ENCODE measurements around the gene WIPI1.
"Not testable (repeated sequence)": the region's sequence is repeated elsewhere in the genome, so short reads cannot be mapped to it uniquely, and the experiment has no call there.

Gene WIPI1

GRCh38 chr17:68403837-68404236, 53.5 kb downstream of the WIPI1 start:
- H2AFZ ChIP-seq (ENCODE audit: low read length); H3K79me1 ChIP-seq (ENCODE audit: low read depth, low read length); H3K4me2 ChIP-seq (ENCODE audit: insufficient read depth, low read length, poor library complexity, severe bottlenecking); H4K91ac ChIP-seq (ENCODE audit: low read depth, low read length, poor library complexity); H3K23ac ChIP-seq (ENCODE audit: low read depth, low read length, poor library complexity); DNase-seq (ENCODE audit: low spot score); H2AK5ac ChIP-seq (ENCODE audit: low read depth, low read length); H2BK15ac ChIP-seq (ENCODE audit: low read length); H2BK12ac ChIP-seq (ENCODE audit: low read length); H3K18ac ChIP-seq (ENCODE audit: low read length); H2BK120ac ChIP-seq (ENCODE audit: low read depth, low read length); H3K4me3 ChIP-seq (ENCODE audit: low read length in 2 of 2); H3K27ac ChIP-seq (replicated peaks; ENCODE audit: low read length); H4K8ac ChIP-seq (ENCODE audit: low read depth, low read length); H3K14ac ChIP-seq (ENCODE audit: low read length); H3K4me1 ChIP-seq (ENCODE audit: control insufficient read depth in 2 of 2, insufficient read depth in 1 of 2, low read depth in 1 of 2, low read length in 2 of 2); H2BK5ac ChIP-seq (ENCODE audit: low read length); H3K27me3 ChIP-seq (ENCODE audit: control insufficient read depth in 3 of 3, insufficient read depth in 3 of 3, low read depth in 1 of 3, low read length in 3 of 3); H3K4ac ChIP-seq (ENCODE audit: low read length); H3K9ac ChIP-seq (ENCODE audit: low read depth, low read length, poor library complexity); H3K9me3 ChIP-seq (replicated peaks in 1 of 2; ENCODE audit: control insufficient read depth in 2 of 2, insufficient read depth in 1 of 2, low read depth in 1 of 2, low read length in 2 of 2); H3K36me3 ChIP-seq (replicated peaks in 1 of 2; ENCODE audit: control insufficient read depth in 2 of 2, insufficient read depth in 2 of 2, low read length in 2 of 2): not testable (repeated sequence)
- WGBS, 2 donors (ENCODE audit: extremely low coverage in 2 of 2, insufficient read length in 2 of 2, insufficient replicate concordance in 1 of 2): no CpG with 5 or more reads among the region's 5 CpGs

GRCh38 chr17:68403122-68403521, 54.2 kb downstream of the WIPI1 start:
- H3K9ac ChIP-seq (ENCODE audit: low read depth, low read length, poor library complexity): no peak overlapping the region
- H4K91ac ChIP-seq (ENCODE audit: low read depth, low read length, poor library complexity): no peak overlapping the region
- H2BK120ac ChIP-seq (ENCODE audit: low read depth, low read length): no peak overlapping the region
- H2BK15ac ChIP-seq (ENCODE audit: low read length): no peak overlapping the region
- no peak overlapping the region for H2AFZ ChIP-seq (ENCODE audit: low read length)
- H3K23ac ChIP-seq (ENCODE audit: low read depth, low read length, poor library complexity): no peak overlapping the region
- H3K4me3 ChIP-seq (ENCODE audit: low read length in 2 of 2): no peak overlapping the region
- DNase-seq (ENCODE audit: low spot score): no peak
- H2BK5ac ChIP-seq (ENCODE audit: low read length): no peak overlapping the region
- H3K18ac ChIP-seq (ENCODE audit: low read length): no peak overlapping the region
- WGBS, 2 donors (ENCODE audit: extremely low coverage in 2 of 2, insufficient read length in 2 of 2, insufficient replicate concordance in 1 of 2): no CpG with 5 or more reads among the region's 1 CpG
- H3K36me3 ChIP-seq (replicated peaks in 1 of 2; ENCODE audit: control insufficient read depth in 2 of 2, insufficient read depth in 2 of 2, low read length in 2 of 2): no peaks in the 10 kb centered on the region
- no peak overlapping the region for H3K27ac ChIP-seq (replicated peaks; ENCODE audit: low read length)
- H3K4me2 ChIP-seq (ENCODE audit: insufficient read depth, low read length, poor library complexity, severe bottlenecking): no peak overlapping the region
- no peak overlapping the region for H4K8ac ChIP-seq (ENCODE audit: low read depth, low read length)
- H3K27me3 ChIP-seq (ENCODE audit: control insufficient read depth in 3 of 3, insufficient read depth in 3 of 3, low read depth in 1 of 3, low read length in 3 of 3): no peaks in the 10 kb centered on the region
- H3K14ac ChIP-seq (ENCODE audit: low read length): no peak overlapping the region
- no peak overlapping the region for H2BK12ac ChIP-seq (ENCODE audit: low read length)
- no peak overlapping the region for H2AK5ac ChIP-seq (ENCODE audit: low read depth, low read length)
- H3K79me1 ChIP-seq (ENCODE audit: low read depth, low read length): no peaks in the 10 kb centered on the region
- H3K4ac ChIP-seq (ENCODE audit: low read length): no peak overlapping the region
- peaks cover 3 to 5% of the 10 kb centered on the region in 2 donors for H3K4me1 ChIP-seq (ENCODE audit: control insufficient read depth in 2 of 2, insufficient read depth in 1 of 2, low read depth in 1 of 2, low read length in 2 of 2)
- peaks cover 0 to 6% of the 10 kb centered on the region in 2 donors for H3K9me3 ChIP-seq (replicated peaks in 1 of 2; ENCODE audit: control insufficient read depth in 2 of 2, insufficient read depth in 1 of 2, low read depth in 1 of 2, low read length in 2 of 2)

GRCh38 chr17:68401288-68401687, 56.0 kb downstream of the WIPI1 start:
- Histone ChIP-seq H3K4me2 (ENCODE audit: insufficient read depth, low read length, poor library complexity, severe bottlenecking) (no peak overlapping the region), H3K36me3 (replicated peaks in 1 of 2; ENCODE audit: control insufficient read depth in 2 of 2, insufficient read depth in 2 of 2, low read length in 2 of 2) (peaks cover 0 to 7% of the 10 kb centered on the region in 2 donors), H2BK120ac (ENCODE audit: low read depth, low read length) (no peak overlapping the region), H2BK5ac (ENCODE audit: low read length) (no peak overlapping the region), H3K18ac (ENCODE audit: low read length) (no peak overlapping the region), H3K9ac (ENCODE audit: low read depth, low read length, poor library complexity) (no peak overlapping the region), H3K9me3 (replicated peaks in 1 of 2; ENCODE audit: control insufficient read depth in 2 of 2, insufficient read depth in 1 of 2, low read depth in 1 of 2, low read length in 2 of 2) (peaks cover 0 to 6% of the 10 kb centered on the region in 2 donors), H3K14ac (ENCODE audit: low read length) (no peak overlapping the region), H3K4me3 (ENCODE audit: low read length in 2 of 2) (no peak overlapping the region), H4K8ac (ENCODE audit: low read depth, low read length) (no peak overlapping the region), H3K27me3 (ENCODE audit: control insufficient read depth in 3 of 3, insufficient read depth in 3 of 3, low read depth in 1 of 3, low read length in 3 of 3) (no peaks in the 10 kb centered on the region), H2BK12ac (ENCODE audit: low read length) (no peak overlapping the region), H3K4me1 (ENCODE audit: control insufficient read depth in 2 of 2, insufficient read depth in 1 of 2, low read depth in 1 of 2, low read length in 2 of 2) (peaks cover 3 to 5% of the 10 kb centered on the region in 2 donors), H3K79me1 (ENCODE audit: low read depth, low read length) (no peaks in the 10 kb centered on the region), H4K91ac (ENCODE audit: low read depth, low read length, poor library complexity) (no peak overlapping the region), H3K4ac (ENCODE audit: low read length) (no peak overlapping the region), H3K23ac (ENCODE audit: low read depth, low read length, poor library complexity) (no peak overlapping the region), H2BK15ac (ENCODE audit: low read length) (no peak overlapping the region), H2AK5ac (ENCODE audit: low read depth, low read length) (no peak overlapping the region), H2AFZ (ENCODE audit: low read length) (no peak overlapping the region), H3K27ac (replicated peaks; ENCODE audit: low read length) (no peak overlapping the region)
- no peak for DNase-seq (ENCODE audit: low spot score)
- no CpG with 5 or more reads among the region's 7 CpGs for WGBS, 2 donors (ENCODE audit: extremely low coverage in 2 of 2, insufficient read length in 2 of 2, insufficient replicate concordance in 1 of 2)

GRCh38 chr17:68400404-68400735, 56.9 kb downstream of the WIPI1 start:
- no peak overlapping the region for H2BK120ac ChIP-seq (ENCODE audit: low read depth, low read length)
- no peak overlapping the region for H2AFZ ChIP-seq (ENCODE audit: low read length)
- no peak overlapping the region for H3K4me3 ChIP-seq (ENCODE audit: low read length in 2 of 2)
- DNase-seq (ENCODE audit: low spot score): no peak
- no peak overlapping the region for H2AK5ac ChIP-seq (ENCODE audit: low read depth, low read length)
- peaks cover 0 to 11% of the 10 kb centered on the region in 2 donors for H3K36me3 ChIP-seq (replicated peaks in 1 of 2; ENCODE audit: control insufficient read depth in 2 of 2, insufficient read depth in 2 of 2, low read length in 2 of 2)
- H3K79me1 ChIP-seq (ENCODE audit: low read depth, low read length): no peaks in the 10 kb centered on the region
- H3K27me3 ChIP-seq (ENCODE audit: control insufficient read depth in 3 of 3, insufficient read depth in 3 of 3, low read depth in 1 of 3, low read length in 3 of 3): no peaks in the 10 kb centered on the region
- H3K18ac ChIP-seq (ENCODE audit: low read length): no peak overlapping the region
- H2BK12ac ChIP-seq (ENCODE audit: low read length): no peak overlapping the region
- H2BK5ac ChIP-seq (ENCODE audit: low read length): no peak overlapping the region
- H2BK15ac ChIP-seq (ENCODE audit: low read length): no peak overlapping the region
- H4K8ac ChIP-seq (ENCODE audit: low read depth, low read length): no peak overlapping the region
- H3K4me1 ChIP-seq (ENCODE audit: control insufficient read depth in 2 of 2, insufficient read depth in 1 of 2, low read depth in 1 of 2, low read length in 2 of 2): peaks cover 3 to 5% of the 10 kb centered on the region in 2 donors
- H3K9me3 ChIP-seq (replicated peaks in 1 of 2; ENCODE audit: control insufficient read depth in 2 of 2, insufficient read depth in 1 of 2, low read depth in 1 of 2, low read length in 2 of 2): peaks cover 0 to 11% of the 10 kb centered on the region in 2 donors
- WGBS, 2 donors (ENCODE audit: extremely low coverage in 2 of 2, insufficient read length in 2 of 2, insufficient replicate concordance in 1 of 2): no CpG with 5 or more reads among the region's 4 CpGs
- no peak overlapping the region for H3K23ac ChIP-seq (ENCODE audit: low read depth, low read length, poor library complexity)
- no peak overlapping the region for H3K4ac ChIP-seq (ENCODE audit: low read length)
- H3K27ac ChIP-seq (replicated peaks; ENCODE audit: low read length): no peak overlapping the region
- H3K14ac ChIP-seq (ENCODE audit: low read length): no peak overlapping the region
- no peak overlapping the region for H3K9ac ChIP-seq (ENCODE audit: low read depth, low read length, poor library complexity)
- no peak overlapping the region for H4K91ac ChIP-seq (ENCODE audit: low read depth, low read length, poor library complexity)
- no peak overlapping the region for H3K4me2 ChIP-seq (ENCODE audit: insufficient read depth, low read length, poor library complexity, severe bottlenecking)

Data from neuronal stem cell (in vitro differentiated cells).